Putamen (tissue), 1 donor: Measurements from ENCODE around the gene COMMD2.
A peak's percentile ranks its signal among the peaks of the same experiment; 100 is the strongest.

Source experiments
- DNase-seq: peaks from one replicate; pipeline ENCODE4 v3.0.0-alpha.2; 2016; ENCODE audit warnings: low spot score

COMMD2 gene

GRCh38 chr3:149763565-149764195, 11.4 kb upstream of the COMMD2 start:
- DNase-seq = no peak

GRCh38 chr3:149753717-149754116, 1.4 kb upstream of the COMMD2 start:
- DNase-seq = no peak

- DNase-seq = no peak
Measured at GRCh38 chr3:149752788-149753136, 473 bp upstream of the COMMD2 start.

- no peak for DNase-seq
Measured at GRCh38 chr3:149751551-149751950, 738 bp downstream of the COMMD2 start.

GRCh38 chr3:149744606-149745005, 7.7 kb downstream of the COMMD2 start:
- DNase-seq = no peak

GRCh38 chr3:149744151-149744550, 8.1 kb downstream of the COMMD2 start:
- no peak for DNase-seq

GRCh38 chr3:149739396-149739795, 12.9 kb downstream of the COMMD2 start:
- DNase-seq = no peak

- no peak for DNase-seq
Measured at GRCh38 chr3:149738876-149739275, 13.4 kb downstream of the COMMD2 start.

- DNase-seq = no peak
Measured at GRCh38 chr3:149736953-149737205, 15.4 kb downstream of the COMMD2 start.

- no peak for DNase-seq
Measured at GRCh38 chr3:149736175-149736952, 15.9 kb downstream of the COMMD2 start.

GRCh38 chr3:149732234-149732633, 20.1 kb downstream of the COMMD2 start:
- no peak for DNase-seq

GRCh38 chr3:149727656-149728055, 24.6 kb downstream of the COMMD2 start:
- no peak for DNase-seq

- DNase-seq = no peak
Measured at GRCh38 chr3:149726716-149727407, 25.4 kb downstream of the COMMD2 start.

GRCh38 chr3:149723781-149724180, 28.5 kb downstream of the COMMD2 start:
- no peak for DNase-seq

GRCh38 chr3:149720918-149721317, 31.4 kb downstream of the COMMD2 start:
- no peak for DNase-seq

- DNase-seq = peak; percentile 53
Measured at GRCh38 chr3:149717391-149718056, 34.8 kb downstream of the COMMD2 start.

- DNase-seq = no peak
Measured at GRCh38 chr3:149716984-149717383, 35.3 kb downstream of the COMMD2 start.

- DNase-seq = no peak
Measured at GRCh38 chr3:149715247-149715646, 37.0 kb downstream of the COMMD2 start.

GRCh38 chr3:149713730-149714654, 38.3 kb downstream of the COMMD2 start:
- no peak for DNase-seq

- DNase-seq = no peak
Measured at GRCh38 chr3:149706905-149707304, 45.4 kb downstream of the COMMD2 start.

GRCh38 chr3:149705416-149705815, 46.9 kb downstream of the COMMD2 start:
- no peak for DNase-seq

GRCh38 chr3:149703466-149703865, 48.8 kb downstream of the COMMD2 start:
- no peak for DNase-seq
